Activated CD8-positive, alpha-beta memory T cell treated with anti-CD3 and anti-CD28 coated beads for 48 hours (primary cell): Measurements from ENCODE around the gene CDC27.
"Not testable (repeated sequence)": the region's sequence is repeated elsewhere in the genome, so short reads cannot be mapped to it uniquely, and the experiment has no call there.

Source experiments
- DNase-seq, 3 experiments: peaks; one replicate each; pipeline ENCODE4 v3.0.0-alpha.2; 2020; ENCODE audit warnings: low read depth in 2 of 3, low spot score in 2 of 3

Gene CDC27

DNA sequence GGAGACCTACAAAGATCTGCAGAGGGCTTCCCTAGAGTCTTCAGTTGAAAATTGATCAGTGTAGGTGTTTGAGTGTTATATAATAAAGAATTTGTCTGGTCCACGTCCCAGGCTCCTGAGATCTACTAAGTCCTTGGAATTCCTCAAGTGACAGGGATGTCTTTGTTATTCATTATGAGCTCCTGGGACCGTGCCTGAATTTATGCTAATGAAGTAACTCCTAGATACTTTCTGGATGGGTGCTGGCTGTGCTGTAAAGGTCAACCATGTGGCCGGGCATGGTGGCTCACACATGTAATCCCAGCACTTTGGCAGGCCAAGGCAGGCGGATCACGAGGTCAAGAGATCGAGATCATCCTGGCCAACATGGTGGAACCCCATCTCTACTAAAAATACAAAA lies 43.7 kb downstream of the CDC27 start:
- DNase-seq = no peak

DNA sequence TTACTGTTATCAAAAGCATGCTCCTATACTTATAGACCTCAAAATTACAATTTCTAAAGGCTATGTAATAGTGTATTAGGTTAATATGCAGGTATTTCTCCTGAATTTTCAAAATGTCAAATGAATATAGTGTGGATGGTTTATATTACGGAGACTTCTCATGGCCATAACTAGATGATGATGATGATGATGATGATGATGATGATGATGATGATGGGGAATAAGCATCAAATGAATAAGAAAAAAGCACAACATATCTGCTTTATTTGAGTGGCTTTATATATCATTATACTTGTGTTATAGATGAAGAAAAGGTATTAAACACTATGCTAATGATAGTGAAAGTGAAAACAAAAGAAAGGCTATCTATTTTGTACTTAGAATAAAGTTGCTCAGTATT lies 53.9 kb downstream of the CDC27 start:
- DNase-seq = no peak

GRCh38 chr17:47134354-47134753 lies 54.7 kb downstream of the CDC27 start:
- DNase-seq = not testable (repeated sequence)

DNA sequence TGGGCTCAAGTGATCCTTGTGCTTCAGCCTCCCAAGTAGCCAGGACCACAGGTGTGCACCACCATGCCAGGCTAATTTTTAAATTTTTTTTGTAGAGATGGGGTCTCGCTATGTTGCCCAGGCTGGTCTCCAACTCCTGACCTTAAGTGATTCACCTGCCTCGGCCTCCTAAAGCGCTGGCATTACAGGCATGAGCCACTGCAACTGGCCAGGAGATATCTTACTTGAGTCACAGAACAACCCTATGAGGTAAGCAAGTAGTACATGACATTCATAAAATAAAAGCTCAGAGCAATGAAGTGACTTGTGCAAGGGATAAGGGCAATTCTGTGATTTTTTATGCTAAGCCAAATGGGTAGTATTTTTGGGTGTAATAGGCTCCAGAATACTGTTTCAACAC lies 57.3 kb downstream of the CDC27 start:
- no peak for DNase-seq

GRCh38 chr17:47126835-47127234 lies 62.3 kb downstream of the CDC27 start:
- DNase-seq = not testable (repeated sequence)

GRCh38 chr17:47123262-47123661 lies 65.8 kb downstream of the CDC27 start:
- not testable (repeated sequence) for DNase-seq

- DNase-seq = no peak
Observed at GRCh38 chr17:47120521-47121095, 68.5 kb downstream of the CDC27 start.

DNA sequence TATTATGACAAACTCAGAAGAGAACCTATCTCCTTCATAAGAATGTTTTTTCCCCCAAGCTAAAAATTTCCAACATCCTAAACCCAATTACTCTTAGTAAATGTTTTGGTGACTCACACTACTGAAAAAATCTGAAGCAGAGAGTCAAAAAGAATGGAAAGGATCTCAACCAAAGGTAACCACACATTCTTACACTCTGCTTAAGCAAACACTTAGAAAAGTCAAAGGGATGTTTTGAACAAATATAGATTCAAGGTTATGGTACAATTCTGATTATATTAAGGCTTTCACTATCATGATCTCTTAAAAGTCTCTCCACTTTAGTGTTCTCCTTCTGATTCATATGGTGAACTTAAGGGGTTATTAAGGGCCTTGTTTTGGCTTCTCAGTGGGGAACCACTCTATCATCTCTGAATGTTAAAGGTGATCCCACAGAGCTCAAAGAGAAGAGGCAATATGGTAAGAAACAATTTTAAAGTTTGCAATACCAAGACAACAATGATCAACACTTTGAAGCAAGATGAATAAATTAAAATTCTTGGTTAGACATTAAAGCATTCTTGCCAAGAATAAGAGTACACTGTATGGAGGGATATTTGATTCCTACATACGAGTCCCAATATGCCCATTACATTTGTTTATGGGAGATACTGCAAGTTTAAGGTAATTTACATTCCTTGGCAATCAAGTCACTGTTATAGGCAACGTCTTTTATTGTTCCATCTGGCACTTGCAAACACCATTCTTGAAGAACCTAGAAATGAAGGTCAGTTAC lies 69.2 kb downstream of the CDC27 start:
- DNase-seq = no peak

- DNase-seq = no peak
Observed at GRCh38 chr17:47117386-47117785, 71.7 kb downstream of the CDC27 start.

DNA sequence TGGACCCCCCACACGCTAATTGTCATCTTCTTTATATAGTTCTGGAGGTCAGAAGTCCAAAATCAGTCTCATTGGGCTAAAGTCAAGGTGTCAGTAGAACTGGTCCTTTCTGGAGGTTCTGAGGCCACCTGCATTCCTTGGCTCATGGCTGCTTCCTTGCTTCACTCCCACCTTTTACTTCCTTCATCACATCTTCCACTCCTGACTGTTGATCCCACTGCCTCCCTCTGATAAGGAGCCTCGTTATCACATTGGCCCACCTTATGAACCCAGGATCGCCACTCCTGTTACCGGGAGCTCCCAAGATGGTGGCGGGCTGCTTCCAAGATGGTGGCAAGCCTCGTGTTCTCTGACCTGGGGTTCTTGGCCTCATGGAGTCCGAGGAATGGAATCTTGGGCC lies 83.0 kb downstream of the CDC27 start:
- DNase-seq = no peak

GRCh38 chr17:47105246-47105645 lies 83.8 kb downstream of the CDC27 start:
- not testable (repeated sequence) for DNase-seq

DNA sequence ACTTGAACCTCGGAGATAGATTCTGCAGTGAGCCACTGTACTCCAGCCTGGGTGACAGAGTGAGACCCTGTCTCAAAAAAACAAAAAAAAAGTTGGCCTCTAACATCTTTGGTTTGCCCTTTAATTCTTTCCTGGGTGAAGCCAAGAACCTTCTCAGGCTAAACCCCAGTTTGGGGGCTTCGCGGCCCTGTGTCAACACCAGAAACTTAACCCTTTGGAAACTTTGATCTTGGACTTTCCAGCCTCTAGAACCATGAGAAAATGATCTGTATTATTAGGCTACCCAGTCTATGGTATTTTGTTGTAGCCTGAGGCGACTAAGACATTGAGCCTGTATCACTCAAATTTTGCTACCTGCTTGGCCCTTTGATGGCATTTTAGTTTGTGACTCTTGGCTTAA lies 86.2 kb downstream of the CDC27 start:
- no peak for DNase-seq

DNA sequence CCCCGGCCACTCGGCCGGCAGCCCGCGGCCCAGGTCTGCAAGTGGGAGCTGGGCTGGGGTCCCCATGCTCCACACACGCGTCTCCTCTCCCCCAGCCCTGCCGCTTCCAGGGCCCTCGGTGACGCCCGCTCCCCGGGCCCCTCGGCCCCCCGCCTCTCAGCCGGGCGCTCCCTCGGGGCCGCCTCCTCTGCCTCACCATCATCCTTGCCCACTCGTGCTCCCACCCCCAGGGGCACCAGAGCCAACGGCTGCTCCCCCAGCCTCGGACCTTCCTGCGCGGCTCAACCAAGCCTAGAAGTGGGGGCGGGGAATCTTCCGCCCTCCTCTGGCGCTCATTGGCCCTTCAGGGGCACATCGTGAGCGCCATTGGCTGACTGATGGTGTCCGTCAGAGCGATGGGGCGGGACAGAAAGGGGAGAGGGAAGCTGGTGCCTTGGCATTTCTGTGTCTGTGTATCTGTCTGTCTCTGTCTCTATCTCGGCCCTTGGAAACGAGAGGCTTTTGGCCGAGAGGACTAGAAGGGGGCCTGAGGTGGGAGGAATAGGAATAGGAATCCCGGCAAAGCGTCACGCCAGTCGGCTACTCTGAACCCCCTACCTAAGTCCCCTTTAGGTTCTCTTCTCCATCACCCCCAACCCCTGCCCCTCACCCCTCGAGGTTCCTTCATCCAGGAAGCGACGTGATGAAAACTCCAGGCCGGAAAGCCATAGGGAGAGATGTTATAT lies 88.9 kb downstream of the CDC27 start:
- DNase-seq = peak; percentile 74 to 79 (median 78)

GRCh38 chr17:47099451-47099986 lies 89.6 kb downstream of the CDC27 start:
- no peak for DNase-seq

GRCh38 chr17:47096343-47096742 lies 92.8 kb downstream of the CDC27 start:
- DNase-seq = no peak

GRCh38 chr17:47095268-47095667 lies 93.8 kb downstream of the CDC27 start:
- no peak for DNase-seq

DNA sequence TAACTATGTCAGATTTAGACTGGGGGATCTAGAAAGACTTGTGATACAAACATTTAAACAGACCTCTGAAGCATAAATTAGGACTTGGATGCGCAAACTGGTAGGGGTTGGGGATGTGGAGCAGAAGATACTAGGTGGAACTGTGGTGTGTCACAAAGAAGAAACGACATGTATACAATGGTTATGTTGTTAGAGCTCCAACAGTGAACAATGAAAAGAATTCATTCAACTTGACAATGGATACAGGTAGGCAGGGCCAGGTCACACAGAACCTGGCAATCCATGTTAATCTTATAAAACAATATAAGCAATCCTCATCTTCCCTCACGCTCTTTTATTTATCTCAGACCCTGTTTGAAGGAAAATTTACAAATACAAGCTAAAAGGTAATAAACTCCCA lies 102.0 kb downstream of the CDC27 start:
- no peak for DNase-seq

- DNase-seq = no peak
Observed at GRCh38 chr17:47085736-47086135, 103.4 kb downstream of the CDC27 start.

DNA sequence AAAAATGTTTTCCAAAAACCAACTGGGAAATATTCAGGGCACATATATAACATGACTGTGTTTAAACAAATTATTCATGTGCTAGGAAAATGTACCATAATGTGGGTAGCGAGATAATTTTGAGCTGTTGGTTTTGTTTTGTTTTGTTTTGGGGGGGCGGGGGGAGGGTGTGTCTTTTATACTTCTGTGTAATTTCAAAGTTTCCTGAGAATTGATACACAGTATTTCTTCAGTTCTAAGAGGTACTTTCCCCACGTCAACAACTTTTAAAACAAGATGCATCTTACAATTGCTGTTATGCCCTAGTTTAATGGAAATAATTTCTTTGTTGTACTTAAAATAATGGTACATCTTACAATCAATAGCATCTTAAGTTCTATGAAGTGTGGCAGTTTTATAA lies 110.3 kb downstream of the CDC27 start:
- no peak for DNase-seq

- no peak for DNase-seq
Observed at GRCh38 chr17:47077576-47077975, 111.5 kb downstream of the CDC27 start.

DNA sequence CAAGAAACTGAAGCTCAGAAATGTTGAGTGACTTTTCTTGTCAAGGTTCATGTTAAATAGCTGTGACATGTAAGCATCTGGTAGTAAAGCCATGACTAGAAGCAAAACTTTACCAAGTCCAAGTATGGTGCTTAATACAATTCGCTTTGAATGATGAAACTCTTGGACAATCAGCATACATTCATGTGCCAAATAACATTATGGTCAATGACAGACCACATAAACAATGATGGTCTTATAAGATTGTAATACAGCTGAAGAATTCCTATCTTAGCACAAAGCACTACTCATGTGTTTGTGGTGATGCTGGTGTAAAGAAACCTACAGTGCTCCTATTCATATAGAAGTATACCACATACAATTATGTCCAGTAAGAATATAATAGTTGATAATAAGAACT lies 112.9 kb downstream of the CDC27 start:
- no peak for DNase-seq

GRCh38 chr17:47074361-47074760 lies 114.7 kb downstream of the CDC27 start:
- not testable (repeated sequence) for DNase-seq
